H9 (cell line): ENCODE measurements around the gene KIF24. TPM values are rescaled to one million over a fixed set of nuclear protein-coding genes. Genes with fewer than 3 reads are reported as not detected.

Source experiments
- DNase-seq: peaks from one replicate; pipeline ENCODE4 v3.0.0-alpha.2; 2017
- H2AFZ ChIP-seq: one replicate; pipeline ENCODE4 v1.6.1; 2013; ENCODE audit warnings: mild to moderate bottlenecking, low read length, control low read depth, moderate library complexity
- H2AK5ac ChIP-seq: 2 replicates; pipeline ENCODE4 v1.6.1; 2013; ENCODE audit warnings: low read length, control low read depth, mixed read lengths; ENCODE audit not compliant: insufficient read length
- H2BK120ac ChIP-seq: one replicate; pipeline ENCODE4 v1.6.1; 2013; ENCODE audit warnings: low read depth, mild to moderate bottlenecking, low read length, control low read depth, inconsistent platforms; ENCODE audit not compliant: poor library complexity, severe bottlenecking
- H2BK12ac ChIP-seq: 2 replicates; pipeline ENCODE4 v1.6.1; 2013; ENCODE audit warnings: low read length, control low read depth, mixed read lengths, low read depth; ENCODE audit not compliant: insufficient read length
- H2BK15ac ChIP-seq: 2 replicates; pipeline ENCODE4 v1.6.1; 2013; ENCODE audit warnings: low read depth, low read length, control low read depth
- H2BK20ac ChIP-seq: one replicate; pipeline ENCODE4 v1.6.1; 2013; ENCODE audit warnings: low read depth, mild to moderate bottlenecking, low read length, control low read depth, inconsistent platforms; ENCODE audit not compliant: poor library complexity, severe bottlenecking
- H2BK5ac ChIP-seq: 2 replicates; pipeline ENCODE4 v1.6.1; 2013; ENCODE audit warnings: low read length, control low read depth, mixed read lengths; ENCODE audit not compliant: insufficient read length
- H3K14ac ChIP-seq: 2 replicates; pipeline ENCODE4 v1.6.1; 2013; ENCODE audit warnings: low read length, control low read depth; ENCODE audit not compliant: insufficient read depth
- H3K18ac ChIP-seq: 2 replicates; pipeline ENCODE4 v1.6.1; 2013; ENCODE audit warnings: low read depth, mild to moderate bottlenecking, mixed read lengths, low read length, control low read depth; ENCODE audit not compliant: insufficient read length
- H3K23ac ChIP-seq: 2 replicates; pipeline ENCODE4 v1.6.1; 2013; ENCODE audit warnings: low read length, control low read depth, mixed read lengths, low read depth; ENCODE audit not compliant: insufficient read length
- H3K23me2 ChIP-seq: 2 replicates; pipeline ENCODE4 v1.6.1; 2013; ENCODE audit warnings: low read depth, mild to moderate bottlenecking, mixed read lengths, low read length, control low read depth; ENCODE audit not compliant: insufficient read length, poor library complexity, severe bottlenecking
- H3K27ac ChIP-seq: 2 replicates; pipeline ENCODE4 v1.5.1; 2013; ENCODE audit warnings: low read length, control low read depth, mixed read lengths, low read depth; ENCODE audit not compliant: insufficient read length
- H3K27me3 ChIP-seq: 2 replicates; pipeline ENCODE4 v1.6.1; 2013; ENCODE audit warnings: low read length, control low read depth, inconsistent platforms; ENCODE audit not compliant: insufficient read depth
- H3K4ac ChIP-seq: 2 replicates; pipeline ENCODE4 v1.6.1; 2013; ENCODE audit warnings: low read depth, mild to moderate bottlenecking, control low read depth, inconsistent platforms, low read length, moderate library complexity
- H3K4me1 ChIP-seq: 2 replicates; pipeline ENCODE4 v1.6.1; 2013; ENCODE audit warnings: low read length, control low read depth, inconsistent platforms; ENCODE audit not compliant: insufficient read depth
- H3K4me2 ChIP-seq: 2 replicates; pipeline ENCODE4 v1.6.1; 2013; ENCODE audit warnings: low read length, control low read depth, mixed read lengths; ENCODE audit not compliant: insufficient read length, insufficient read depth
- H3K56ac ChIP-seq: 2 replicates; pipeline ENCODE4 v1.6.1; 2013; ENCODE audit warnings: low read depth, mild to moderate bottlenecking, mixed read lengths, low read length, control low read depth; ENCODE audit not compliant: insufficient read length
- H3K79me1 ChIP-seq: 2 replicates; pipeline ENCODE4 v1.6.1; 2013; ENCODE audit warnings: low read depth, mild to moderate bottlenecking, moderate library complexity, low read length, control low read depth, inconsistent platforms; ENCODE audit not compliant: insufficient read depth, poor library complexity, severe bottlenecking
- H3K79me2 ChIP-seq: 2 replicates; pipeline ENCODE4 v1.6.1; 2013; ENCODE audit warnings: low read length, control low read depth, inconsistent platforms; ENCODE audit not compliant: insufficient read depth
- H3K9ac ChIP-seq: 2 replicates; pipeline ENCODE4 v1.6.1; 2013; ENCODE audit warnings: low read length, control low read depth, mixed read lengths; ENCODE audit not compliant: insufficient read length; ENCODE audit errors: extremely low read depth
- H3K9me3 ChIP-seq: one replicate; pipeline ENCODE4 v1.6.1; 2013; ENCODE audit warnings: low read depth, low read length, inconsistent platforms; ENCODE audit not compliant: control insufficient read depth
- H3T11ph ChIP-seq: one replicate; pipeline ENCODE4 v1.6.1; 2013; ENCODE audit warnings: mild to moderate bottlenecking, low read length, control low read depth, inconsistent platforms
- H4K20me1 ChIP-seq: one replicate; pipeline ENCODE4 v1.6.1; 2013; ENCODE audit not compliant: control insufficient read depth, insufficient read length, insufficient read depth
- H4K5ac ChIP-seq: 2 replicates; pipeline ENCODE4 v1.6.1; 2013; ENCODE audit warnings: low read depth, mild to moderate bottlenecking, mixed read lengths, low read length, control low read depth; ENCODE audit not compliant: insufficient read length
- H4K8ac ChIP-seq: replicated peaks from 2 replicates; pipeline ENCODE4 v1.6.1; 2013; ENCODE audit warnings: low read length, control low read depth, mixed read lengths, low read depth; ENCODE audit not compliant: insufficient read length
- H4K91ac ChIP-seq: 2 replicates; pipeline ENCODE4 v1.6.1; 2013; ENCODE audit warnings: low read depth, mild to moderate bottlenecking, moderate library complexity, mixed read lengths, low read length, control low read depth; ENCODE audit not compliant: insufficient read length
- H3K27ac Mint-ChIP-seq, 3 experiments: 2 replicates in 2 of 3; 3 replicates in 1 of 3; pipeline ENCODE4 v1.8.0; 2020 to 2021; ENCODE audit warnings: mixed read lengths in 3 of 3, mild to moderate bottlenecking in 1 of 3, moderate library complexity in 1 of 3
- H3K27me3 Mint-ChIP-seq: 2 replicates; pipeline ENCODE4 v1.8.0; 2021; ENCODE audit warnings: low read depth, mild to moderate bottlenecking, moderate library complexity, mixed read lengths
- H3K36me3 Mint-ChIP-seq, 3 experiments: 2 replicates in 2 of 3; 3 replicates in 1 of 3; pipeline ENCODE4 v1.8.0; 2020 to 2021; ENCODE audit warnings: low read depth in 3 of 3, mixed read lengths in 3 of 3; ENCODE audit not compliant: insufficient read depth in 1 of 3
- H3K4me1 Mint-ChIP-seq, 2 experiments: 2 replicates each; pipeline ENCODE4 v1.8.0; 2020; ENCODE audit warnings: mixed read lengths in 2 of 2
- H3K4me3 Mint-ChIP-seq, 2 experiments: 2 replicates in 1 of 2; 3 replicates in 1 of 2; pipeline ENCODE4 v1.8.0; 2020 to 2021; ENCODE audit warnings: mild to moderate bottlenecking in 2 of 2, mixed read lengths in 2 of 2, moderate library complexity in 1 of 2
- H3K9me3 Mint-ChIP-seq, 2 experiments: 2 replicates in 1 of 2; 3 replicates in 1 of 2; pipeline ENCODE4 v1.8.0; 2020; ENCODE audit warnings: mild to moderate bottlenecking in 2 of 2, mixed read lengths in 2 of 2, moderate library complexity in 1 of 2
- WGBS: extraction: QIAGEN DNeasy Blood & Tissue Kit; methylation state at CpG from one replicate; pipeline ENCODE4 v1.1.7; 2013; ENCODE audit warnings: missing lambda C conversion rate, low lambda C conversion rate, mixed read lengths; ENCODE audit not compliant: insufficient read length; ENCODE audit errors: extremely low coverage; 5-methylcytosine and 5-hydroxymethylcytosine counted together
- total RNA-seq: library from RNA; stranded (reverse); gene quantifications from 2 replicates; pipeline ENCODE4 v1.2.1, GENCODE V29; 2021
- TF ChIP-seq, protein P1 (sequence below): fragments of 200-600 bp; sonication (generic); conservative IDR thresholded peaks from 3 replicates; pipeline ENCODE4 v1.8.0; 2021; ENCODE audit warnings: antibody characterized with exemption, mild to moderate bottlenecking

The KIF24 gene
- total RNA-seq, 1 experiment from 2014 or later: 4.0 TPM

- no peak overlapping the region for H4K91ac ChIP-seq
- no peak overlapping the region for H3T11ph ChIP-seq
- Mint-ChIP-seq H3K4me1 (peaks cover 16 to 24% of the 10 kb centered on the region in 2 experiments), H3K4me3 (no peak overlapping the region), H3K36me3 (peaks cover 26 to 30% (median 28%) of the 10 kb centered on the region in 3 experiments), H3K9me3 (peaks cover under 1 to 3% of the 10 kb centered on the region in 2 experiments; a peak in 4 of 5 replicates), H3K27me3 (peaks cover 13% of the 10 kb centered on the region), H3K27ac (no peak overlapping the region)
- H3K27me3 ChIP-seq: no peaks in the 10 kb centered on the region
- no CpG with 5 or more reads among the region's 2 CpGs for WGBS
- no peak overlapping the region for H2AFZ ChIP-seq
- H2BK20ac ChIP-seq: no peak overlapping the region
- no peak overlapping the region for H2BK5ac ChIP-seq
- H3K4me1 ChIP-seq: 0 out of 2 replicates have a peak, but pooled peaks cover 4% of the 10 kb centered on the region
- TF ChIP-seq, protein P1, sequence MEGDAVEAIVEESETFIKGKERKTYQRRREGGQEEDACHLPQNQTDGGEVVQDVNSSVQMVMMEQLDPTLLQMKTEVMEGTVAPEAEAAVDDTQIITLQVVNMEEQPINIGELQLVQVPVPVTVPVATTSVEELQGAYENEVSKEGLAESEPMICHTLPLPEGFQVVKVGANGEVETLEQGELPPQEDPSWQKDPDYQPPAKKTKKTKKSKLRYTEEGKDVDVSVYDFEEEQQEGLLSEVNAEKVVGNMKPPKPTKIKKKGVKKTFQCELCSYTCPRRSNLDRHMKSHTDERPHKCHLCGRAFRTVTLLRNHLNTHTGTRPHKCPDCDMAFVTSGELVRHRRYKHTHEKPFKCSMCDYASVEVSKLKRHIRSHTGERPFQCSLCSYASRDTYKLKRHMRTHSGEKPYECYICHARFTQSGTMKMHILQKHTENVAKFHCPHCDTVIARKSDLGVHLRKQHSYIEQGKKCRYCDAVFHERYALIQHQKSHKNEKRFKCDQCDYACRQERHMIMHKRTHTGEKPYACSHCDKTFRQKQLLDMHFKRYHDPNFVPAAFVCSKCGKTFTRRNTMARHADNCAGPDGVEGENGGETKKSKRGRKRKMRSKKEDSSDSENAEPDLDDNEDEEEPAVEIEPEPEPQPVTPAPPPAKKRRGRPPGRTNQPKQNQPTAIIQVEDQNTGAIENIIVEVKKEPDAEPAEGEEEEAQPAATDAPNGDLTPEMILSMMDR: no peak
- no peak overlapping the region for H2AK5ac ChIP-seq
- H3K56ac ChIP-seq: no peak overlapping the region
- no peak overlapping the region for H3K14ac ChIP-seq
- no peak overlapping the region for H3K4ac ChIP-seq
- no peak overlapping the region for H3K4me2 ChIP-seq
- no peak overlapping the region for H3K27ac ChIP-seq
- H2BK15ac ChIP-seq: no peak overlapping the region
- no peaks in the 10 kb centered on the region for H4K20me1 ChIP-seq
- no peak overlapping the region for H3K23ac ChIP-seq
- no peaks in the 10 kb centered on the region for H3K9me3 ChIP-seq
- H3K79me2 ChIP-seq: no peaks in the 10 kb centered on the region
- H3K79me1 ChIP-seq: no peaks in the 10 kb centered on the region
- H4K8ac ChIP-seq: no peak overlapping the region
- H3K23me2 ChIP-seq: peaks cover 13% of the 10 kb centered on the region
- no peak overlapping the region for H2BK12ac ChIP-seq
- H4K5ac ChIP-seq: no peak overlapping the region
- H3K18ac ChIP-seq: no peak overlapping the region
- H2BK120ac ChIP-seq: no peak overlapping the region
- DNase-seq: no peak
- H3K9ac ChIP-seq: no peak overlapping the region
These were observed 44.7 kb upstream of the KIF24 start for GRCh38 chr9:34373749-34374148.
